Keratinocyte (primary cell): Measurements from ENCODE around the gene EVI5.

Source experiments
- EZH2 ChIP-seq: IDR thresholded peaks from one replicate; pipeline ENCODE4 v1.6.1; 2012; ENCODE audit warnings: inconsistent platforms, mild to moderate bottlenecking, low read length, moderate library complexity
- TF ChIP-seq, protein P1 (sequence below), 3 experiments: IDR thresholded peaks in 1 of 3; conservative IDR thresholded peaks in 1 of 3; optimal IDR thresholded peaks in 1 of 3; 2 replicates in 2 of 3; 3 replicates in 1 of 3; pipeline versions ENCODE3 to v1.5.1; 2011; ENCODE audit warnings: low read length in 3 of 3, mild to moderate bottlenecking in 3 of 3, moderate library complexity in 2 of 3, control low read depth in 1 of 3, inconsistent platforms in 1 of 3; ENCODE audit not compliant: insufficient read depth in 2 of 3; ENCODE audit errors: extremely low read depth in 1 of 3

DNA sequence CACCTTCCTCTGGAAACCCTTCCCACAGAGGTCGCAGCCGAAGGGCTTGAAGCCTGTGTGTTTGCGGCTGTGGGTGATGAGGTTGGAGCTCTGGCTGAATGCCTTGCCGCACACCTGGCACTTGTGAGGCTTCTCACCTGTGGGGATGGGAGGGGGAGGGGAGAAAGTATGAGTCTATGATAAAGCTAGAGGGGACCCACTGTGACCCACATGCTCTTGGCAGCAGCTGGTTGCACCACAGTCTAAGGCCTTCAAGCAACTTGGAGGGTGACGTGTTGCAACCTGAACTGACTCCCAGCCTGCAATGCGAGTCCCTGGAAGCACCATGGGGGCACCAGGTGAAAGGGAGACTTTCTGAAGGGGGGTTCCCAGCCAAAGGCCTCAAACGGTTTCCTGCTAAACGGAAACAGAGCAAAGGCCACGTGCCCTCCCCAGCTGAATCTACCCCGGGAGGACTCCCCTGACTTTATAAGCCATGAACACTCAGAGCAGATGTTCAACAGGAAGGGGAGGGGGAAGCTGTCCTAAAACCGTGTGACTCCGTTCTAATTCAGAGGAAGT lies 308.8 kb downstream of the EVI5 start:
- TF ChIP-seq, protein P1, sequence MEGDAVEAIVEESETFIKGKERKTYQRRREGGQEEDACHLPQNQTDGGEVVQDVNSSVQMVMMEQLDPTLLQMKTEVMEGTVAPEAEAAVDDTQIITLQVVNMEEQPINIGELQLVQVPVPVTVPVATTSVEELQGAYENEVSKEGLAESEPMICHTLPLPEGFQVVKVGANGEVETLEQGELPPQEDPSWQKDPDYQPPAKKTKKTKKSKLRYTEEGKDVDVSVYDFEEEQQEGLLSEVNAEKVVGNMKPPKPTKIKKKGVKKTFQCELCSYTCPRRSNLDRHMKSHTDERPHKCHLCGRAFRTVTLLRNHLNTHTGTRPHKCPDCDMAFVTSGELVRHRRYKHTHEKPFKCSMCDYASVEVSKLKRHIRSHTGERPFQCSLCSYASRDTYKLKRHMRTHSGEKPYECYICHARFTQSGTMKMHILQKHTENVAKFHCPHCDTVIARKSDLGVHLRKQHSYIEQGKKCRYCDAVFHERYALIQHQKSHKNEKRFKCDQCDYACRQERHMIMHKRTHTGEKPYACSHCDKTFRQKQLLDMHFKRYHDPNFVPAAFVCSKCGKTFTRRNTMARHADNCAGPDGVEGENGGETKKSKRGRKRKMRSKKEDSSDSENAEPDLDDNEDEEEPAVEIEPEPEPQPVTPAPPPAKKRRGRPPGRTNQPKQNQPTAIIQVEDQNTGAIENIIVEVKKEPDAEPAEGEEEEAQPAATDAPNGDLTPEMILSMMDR (optimal IDR thresholded peaks at IDR 0.05 in 1 of 3, IDR thresholded peaks at IDR 0.05 in 1 of 3, conservative IDR thresholded peaks at IDR 0.05 in 1 of 3; ENCODE audit: extremely low read depth in 1 of 3, insufficient read depth in 2 of 3, low read length in 3 of 3), result no peak
- TF ChIP-seq EZH2, result no peak
